Activated naive CD8-positive, alpha-beta T cell treated with anti-CD3 and anti-CD28 coated beads, Interleukin-2, amount 50 U/mL, for 16 hours (primary cell): ENCODE data around the gene CHCHD1.
"Not testable (repeated sequence)": the region's sequence is repeated elsewhere in the genome, so short reads cannot be mapped to it uniquely, and the experiment has no call there.

Experiments
- DNase-seq: peaks from one replicate; pipeline ENCODE4 v3.0.0-alpha.2; 2020; ENCODE audit warnings: low read depth, low spot score

The CHCHD1 gene

DNA sequence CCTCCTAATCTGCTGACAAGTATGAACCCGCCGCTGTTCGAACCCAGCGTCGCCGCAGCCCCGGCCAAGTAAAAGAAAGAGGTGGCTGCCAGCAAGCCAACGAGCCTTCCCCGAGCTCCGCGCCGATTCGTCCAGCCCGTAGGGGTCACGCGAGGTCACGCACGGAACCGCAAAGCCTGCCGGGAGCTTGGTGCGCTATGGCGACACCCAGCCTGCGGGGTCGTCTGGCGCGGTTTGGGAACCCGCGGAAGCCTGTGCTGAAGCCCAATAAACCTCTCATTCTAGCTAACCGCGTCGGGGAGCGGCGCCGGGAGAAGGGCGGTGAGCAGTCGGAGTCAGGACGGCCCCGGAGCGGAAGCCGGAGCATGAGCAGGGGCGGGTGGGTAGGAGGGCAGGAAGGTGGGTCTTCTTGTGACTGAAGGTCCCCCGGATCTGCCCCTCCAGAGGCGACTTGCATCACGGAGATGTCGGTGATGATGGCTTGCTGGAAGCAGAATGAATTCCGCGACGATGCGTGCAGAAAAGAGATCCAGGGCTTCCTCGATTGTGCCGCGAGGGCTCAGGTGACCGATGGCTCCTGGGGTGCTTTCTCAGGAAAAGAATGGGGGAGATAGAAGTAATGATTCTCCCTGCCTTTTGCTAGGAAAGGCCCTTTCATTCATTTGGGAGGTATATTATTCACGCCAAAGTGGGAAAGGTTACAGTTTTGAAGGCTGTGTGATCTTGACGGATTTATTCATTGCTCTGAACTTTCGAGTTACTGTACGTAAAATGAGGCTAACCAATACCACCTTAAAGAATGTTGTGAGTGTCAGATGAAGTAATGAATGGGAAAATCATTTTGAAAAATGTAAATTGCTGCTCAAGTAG lies at the start of gene CHCHD1:
Gene CHCHD1, plus strand, starts transcription at position 170 of the 870 bp plus-strand sequence. Its CDS starts 28 bp downstream, at position 198.
- peak; percentile 88 for DNase-seq

DNA sequence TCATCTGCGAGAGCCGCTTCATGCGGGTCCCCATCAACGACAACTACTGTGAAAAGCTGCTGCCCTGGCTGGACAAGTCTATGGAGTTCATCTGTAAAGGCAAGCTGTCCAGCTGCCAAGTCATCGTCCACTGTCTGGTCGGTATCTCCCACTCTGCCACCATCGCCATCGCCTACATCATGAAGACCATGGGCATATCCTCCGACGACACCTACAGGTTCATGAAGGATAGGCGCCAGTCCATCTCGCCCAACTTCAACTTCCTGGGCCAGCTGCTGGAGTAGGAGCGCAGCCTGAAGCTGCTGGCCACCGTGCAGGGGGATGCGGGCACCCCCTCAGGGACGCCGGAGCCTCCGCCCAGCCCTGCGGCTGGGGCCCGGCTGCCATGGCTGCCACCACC lies 49.4 kb upstream of the CHCHD1 start:
- DNase-seq: no peak

GRCh38 chr10:73732931-73733623 lies 48.8 kb upstream of the CHCHD1 start:
- DNase-seq: no peak

- no peak for DNase-seq
These were observed 47.7 kb upstream of the CHCHD1 start for GRCh38 chr10:73734028-73734720.

GRCh38 chr10:73734796-73735305 lies 47.0 kb upstream of the CHCHD1 start:
- no peak for DNase-seq

- DNase-seq: not testable (repeated sequence)
These were observed 41.2 kb upstream of the CHCHD1 start for GRCh38 chr10:73740501-73741254.

DNA sequence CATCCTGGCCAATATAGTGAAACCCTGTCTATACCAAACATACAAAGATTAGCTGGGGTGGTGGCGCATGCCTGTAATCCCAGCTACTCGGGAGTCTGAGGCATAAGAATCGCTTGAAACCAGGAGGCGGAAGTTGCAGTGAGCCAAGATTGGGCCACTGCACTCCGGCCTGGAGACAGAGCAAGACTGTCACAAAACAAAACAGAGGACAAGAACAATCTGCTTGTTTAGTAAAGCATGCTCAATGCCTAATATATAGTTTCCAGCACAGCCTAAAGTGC lies 39.5 kb upstream of the CHCHD1 start:
- no peak for DNase-seq

GRCh38 chr10:73743327-73743904 lies 38.4 kb upstream of the CHCHD1 start:
- no peak for DNase-seq

DNA sequence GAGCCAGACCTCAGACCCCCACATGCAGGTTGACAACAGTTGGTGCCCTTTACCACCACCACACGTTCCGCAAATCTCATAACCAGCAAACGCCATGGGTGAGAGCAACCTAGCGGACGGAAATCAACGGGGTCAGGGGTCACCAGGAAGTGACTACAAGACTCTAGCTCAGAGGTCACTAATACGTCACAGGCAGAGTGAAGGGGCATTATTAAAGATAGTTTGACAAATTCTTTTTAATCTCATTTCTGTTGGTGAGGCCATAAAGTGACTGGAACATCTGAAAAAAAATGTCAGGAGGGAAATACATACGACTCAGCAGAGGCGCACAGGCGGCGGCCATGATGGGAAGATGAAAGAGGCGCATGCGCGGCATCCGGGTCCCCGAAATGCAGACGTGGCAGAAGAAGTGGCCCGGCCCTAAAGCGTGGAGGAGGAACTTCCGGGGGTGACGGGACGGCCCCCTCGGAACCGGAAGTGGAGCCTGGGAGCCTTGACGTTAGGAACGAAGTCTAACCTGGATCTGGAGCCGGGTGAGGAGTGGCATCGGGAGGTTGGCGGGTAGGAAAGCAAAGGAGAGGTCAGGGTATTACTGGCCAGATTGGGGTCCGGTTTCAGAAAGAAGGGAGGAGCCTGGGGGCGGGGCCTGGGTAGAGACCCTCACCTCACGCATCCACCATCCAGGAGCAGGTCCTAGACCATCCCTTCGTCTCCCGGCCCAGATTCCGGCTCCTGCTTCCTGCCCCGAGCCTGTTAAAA lies 37.8 kb upstream of the CHCHD1 start, which contains the start of gene SEC24C:
Gene SEC24C, plus strand, starts transcription at position 468 of the 759 bp plus-strand sequence. CDS start 2,461 bp downstream, outside the sequence.
- DNase-seq: peak; percentile 86

- DNase-seq: peak; percentile 19
These were observed 37.2 kb upstream of the CHCHD1 start for GRCh38 chr10:73744664-73744975.

DNA sequence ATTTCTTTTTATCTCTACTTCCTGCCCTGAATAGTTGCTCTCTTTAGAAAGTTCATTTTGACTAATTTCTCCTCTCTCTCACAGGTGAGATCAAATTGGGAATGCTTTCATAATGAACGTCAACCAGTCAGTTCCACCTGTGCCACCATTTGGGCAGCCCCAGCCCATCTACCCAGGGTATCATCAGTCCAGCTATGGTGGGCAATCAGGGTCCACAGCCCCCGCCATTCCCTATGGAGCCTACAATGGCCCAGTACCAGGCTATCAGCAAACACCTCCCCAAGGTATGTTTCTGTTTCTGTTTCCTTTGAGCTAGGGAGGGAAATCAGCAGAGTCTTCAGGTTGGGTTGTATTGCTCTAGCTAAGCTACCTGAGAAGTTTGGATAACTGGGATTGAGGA lies 35.1 kb upstream of the CHCHD1 start:
- DNase-seq: no peak

DNA sequence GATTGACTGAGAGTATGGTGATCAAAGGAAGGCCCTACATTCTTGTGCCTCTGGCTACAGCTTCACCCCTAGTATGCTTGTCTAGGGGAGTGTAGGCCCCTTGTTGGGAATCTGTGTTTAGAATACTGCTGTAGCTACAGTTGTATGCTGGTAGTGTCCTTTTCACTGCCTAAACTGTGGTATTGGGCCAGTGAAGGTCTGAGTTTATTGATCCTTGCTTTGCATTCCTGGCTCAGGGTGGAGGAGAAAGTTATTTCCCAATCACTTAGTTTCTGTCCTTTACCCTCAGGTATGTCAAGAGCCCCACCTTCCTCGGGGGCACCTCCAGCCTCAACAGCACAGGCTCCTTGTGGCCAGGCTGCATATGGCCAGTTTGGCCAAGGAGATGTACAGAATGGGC lies 31.0 kb upstream of the CHCHD1 start:
- no peak for DNase-seq

- DNase-seq: no peak
These were observed 25.7 kb upstream of the CHCHD1 start for GRCh38 chr10:73756183-73756582.

GRCh38 chr10:73758704-73759511 lies 22.9 kb upstream of the CHCHD1 start:
- no peak for DNase-seq

DNA sequence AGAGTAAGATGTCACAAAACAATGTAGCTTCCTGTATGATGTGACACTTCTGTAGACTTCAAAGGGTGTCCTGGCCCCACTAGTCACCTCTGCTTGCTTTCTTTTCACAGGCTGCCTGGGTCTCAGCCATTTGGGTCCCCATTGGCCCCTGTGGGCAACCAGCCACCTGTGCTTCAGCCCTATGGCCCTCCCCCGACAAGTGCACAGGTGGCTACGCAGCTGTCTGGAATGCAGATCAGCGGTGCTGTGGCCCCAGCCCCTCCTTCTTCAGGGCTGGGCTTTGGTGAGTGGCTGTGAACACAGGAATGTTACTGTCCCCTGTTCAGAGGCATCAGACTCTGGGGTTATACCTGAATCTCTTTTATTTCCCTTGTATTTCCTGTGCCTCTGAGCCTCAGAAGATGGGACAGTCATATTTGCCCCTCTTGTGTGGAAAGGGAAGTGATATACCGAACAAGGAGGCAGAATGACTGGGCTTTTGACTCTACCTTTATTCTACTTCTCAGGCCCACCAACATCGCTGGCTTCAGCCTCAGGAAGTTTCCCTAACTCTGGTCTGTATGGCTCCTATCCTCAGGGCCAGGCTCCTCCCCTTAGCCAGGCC lies 22.2 kb upstream of the CHCHD1 start:
- DNase-seq: no peak

- DNase-seq: no peak
These were observed 20.1 kb upstream of the CHCHD1 start for GRCh38 chr10:73761781-73762180.

DNA sequence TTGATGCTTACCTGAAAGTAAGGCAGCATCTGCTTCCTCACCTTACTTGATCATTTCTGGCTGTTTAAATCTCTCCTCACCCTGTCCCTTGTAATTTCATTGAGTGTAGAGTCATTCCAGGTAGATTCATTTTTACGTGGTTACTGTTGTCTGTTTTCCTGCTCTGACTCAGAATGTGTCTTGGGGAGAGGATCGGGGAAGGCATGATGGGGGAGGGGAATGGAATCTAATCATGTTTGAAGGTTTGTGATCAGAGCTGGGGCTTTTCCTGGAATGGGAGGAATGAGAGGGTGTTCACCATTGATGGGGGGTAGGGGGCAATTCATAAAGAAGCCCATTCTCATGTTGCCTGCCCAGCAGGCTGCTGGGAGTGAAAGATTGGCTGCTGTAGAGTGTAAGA lies 18.9 kb upstream of the CHCHD1 start:
- no peak for DNase-seq

DNA sequence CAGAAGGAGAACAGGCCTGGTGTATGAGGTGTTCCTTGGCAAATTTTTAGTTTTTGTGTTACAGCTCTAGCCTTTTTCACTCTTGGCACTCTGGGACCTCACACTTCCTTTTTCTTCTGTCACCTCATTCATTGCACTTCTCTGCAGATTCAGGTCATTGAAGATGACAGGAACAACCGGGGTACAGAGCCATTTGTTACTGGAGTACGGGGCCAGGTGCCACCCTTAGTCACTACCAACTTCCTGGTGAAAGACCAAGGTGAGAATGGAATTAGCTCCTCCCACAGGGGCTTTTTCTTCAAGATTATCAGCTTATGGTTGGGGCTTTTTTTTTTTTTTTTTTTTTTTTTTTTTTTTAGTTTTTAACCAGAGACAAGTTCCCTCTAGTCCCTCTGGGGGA lies 18.5 kb upstream of the CHCHD1 start:
- DNase-seq: no peak

- DNase-seq: no peak
These were observed 16.8 kb upstream of the CHCHD1 start for GRCh38 chr10:73765066-73765465.
